GM23338 (cell line): Measurements from ENCODE around the gene KHDC3L. TPM values are rescaled to one million over a fixed set of nuclear protein-coding genes. Genes with fewer than 3 reads are reported as not detected.

Experiments used
- ATAC-seq: fragments of 200-7000 bp; cut with Tn5 transposase; 3 replicates; pipeline ENCODE4 v1.9.1; 2020
- DNase-seq: peaks from one replicate; pipeline ENCODE4 v3.0.0-alpha.2; 2015; ENCODE audit warnings: low spot score
- H2AFZ ChIP-seq: fragments of 200-600 bp; sonication (generic); 2 replicates; pipeline ENCODE4 v1.8.0; 2016; ENCODE audit warnings: antibody characterized with exemption, mild to moderate bottlenecking, moderate library complexity
- H3F3A ChIP-seq: fragments of 200-600 bp; sonication (generic); replicated peaks from 2 replicates; pipeline ENCODE4 v1.8.0; 2017; ENCODE audit warnings: antibody characterized with exemption, mixed run types, low read depth
- H3K27ac ChIP-seq: fragments of 200-600 bp; sonication (generic); 2 replicates; pipeline ENCODE4 v1.6.1; 2016; ENCODE audit warnings: low read depth
- H3K27me3 ChIP-seq: fragments of 200-600 bp; sonication (generic); 2 replicates; pipeline ENCODE4 v1.8.0; 2016; ENCODE audit warnings: mild to moderate bottlenecking, mixed run types, moderate library complexity; ENCODE audit not compliant: insufficient read depth
- H3K36me3 ChIP-seq: fragments of 200-600 bp; sonication (generic); 2 replicates; pipeline ENCODE4 v1.8.0; 2016; ENCODE audit warnings: mild to moderate bottlenecking; ENCODE audit not compliant: insufficient read depth
- H3K4me1 ChIP-seq: fragments of 200-600 bp; sonication (generic); 2 replicates; pipeline ENCODE4 v1.8.0; 2016; ENCODE audit warnings: mild to moderate bottlenecking, moderate library complexity; ENCODE audit not compliant: insufficient read depth
- H3K4me2 ChIP-seq: fragments of 200-600 bp; sonication (generic); 2 replicates; pipeline ENCODE4 v1.7.1; 2017; ENCODE audit warnings: mixed run types
- H3K4me3 ChIP-seq: fragments of 200-600 bp; sonication (generic); 2 replicates; pipeline ENCODE4 v1.6.1; 2016; ENCODE audit warnings: mixed run types
- H3K79me2 ChIP-seq: fragments of 200-600 bp; sonication (generic); replicated peaks from 2 replicates; pipeline ENCODE4 v1.8.0; 2017; ENCODE audit warnings: mild to moderate bottlenecking; ENCODE audit not compliant: insufficient read depth
- H3K9me2 ChIP-seq: fragments of 200-600 bp; sonication (generic); 2 replicates; pipeline ENCODE4 v1.8.0; 2017; ENCODE audit not compliant: insufficient read depth
- H4K20me1 ChIP-seq: fragments of 200-600 bp; sonication (generic); replicated peaks from 2 replicates; pipeline ENCODE4 v1.8.0; 2017; ENCODE audit warnings: mild to moderate bottlenecking; ENCODE audit not compliant: insufficient read depth
- H3K27ac Mint-ChIP-seq: 2 replicates; pipeline ENCODE4 v1.8.0; 2020; ENCODE audit warnings: inconsistent platforms, mild to moderate bottlenecking, moderate library complexity, mixed read lengths
- H3K27me3 Mint-ChIP-seq: 3 replicates; pipeline ENCODE4 v1.8.0; 2022; ENCODE audit warnings: low read depth, mild to moderate bottlenecking, moderate library complexity, mixed read lengths, inconsistent platforms; ENCODE audit not compliant: insufficient read depth, poor library complexity
- H3K36me3 Mint-ChIP-seq: 3 replicates; pipeline ENCODE4 v1.8.0; 2021; ENCODE audit warnings: low read depth, mild to moderate bottlenecking, inconsistent platforms, moderate library complexity, mixed read lengths
- H3K4me1 Mint-ChIP-seq: 3 replicates; pipeline ENCODE4 v1.8.0; 2020; ENCODE audit warnings: mild to moderate bottlenecking, inconsistent platforms, mixed read lengths
- H3K4me3 Mint-ChIP-seq: 3 replicates; pipeline ENCODE4 v1.8.0; 2021; ENCODE audit warnings: moderate library complexity, mild to moderate bottlenecking, inconsistent platforms, mixed read lengths
- H3K9me3 Mint-ChIP-seq: 3 replicates; pipeline ENCODE4 v1.8.0; 2020; ENCODE audit warnings: moderate library complexity, mild to moderate bottlenecking, inconsistent platforms, mixed read lengths
- CREB1 ChIP-seq: fragments of 250-450 bp; sonication (Bioruptor Pico); IDR thresholded peaks from 2 replicates; pipeline ENCODE4 v1.5.0; 2020; ENCODE audit warnings: low read depth, mild to moderate bottlenecking, moderate library complexity
- CTCF ChIP-seq, 2 experiments: fragments of 200-600 bp in 1 of 2; sonication (generic) in 1 of 2; conservative IDR thresholded peaks; 2 replicates each; pipeline versions ENCODE4 v1.5.1 to v1.6.1; 2016 to 2017; ENCODE audit warnings: antibody characterized with exemption in 2 of 2, low read depth in 2 of 2, mild to moderate bottlenecking in 2 of 2, moderate library complexity in 1 of 2
- ETS1 ChIP-seq: IDR thresholded peaks from 2 replicates; pipeline ENCODE4 v1.6.1; 2016; ENCODE audit warnings: antibody characterized with exemption
- EZH2 ChIP-seq: fragments of 200-600 bp; sonication (generic); IDR thresholded peaks from one replicate; pipeline ENCODE4 v1.8.0; 2017; ENCODE audit warnings: antibody characterized with exemption, mild to moderate bottlenecking, low read depth; ENCODE audit not compliant: unreplicated experiment
- EZH2phosphoT487 ChIP-seq: fragments of 200-600 bp; sonication (generic); IDR thresholded peaks from one replicate; pipeline ENCODE4 v1.8.1; 2018; ENCODE audit warnings: antibody characterized with exemption; ENCODE audit not compliant: unreplicated experiment
- JUNB ChIP-seq: IDR thresholded peaks from one replicate; pipeline ENCODE4 v1.6.1; 2016; ENCODE audit warnings: antibody characterized with exemption; ENCODE audit not compliant: unreplicated experiment
- NANOG ChIP-seq: IDR thresholded peaks from 2 replicates; pipeline ENCODE4 v1.6.1; 2016; ENCODE audit warnings: antibody characterized with exemption, borderline replicate concordance
- POLR2AphosphoS5 ChIP-seq: IDR thresholded peaks from 2 replicates; pipeline ENCODE4 v1.6.1; 2016; ENCODE audit warnings: antibody characterized with exemption, low read depth
- REST ChIP-seq: IDR thresholded peaks from one replicate; pipeline ENCODE4 v1.6.1; 2018; ENCODE audit warnings: antibody characterized with exemption; ENCODE audit not compliant: unreplicated experiment
- STAT1 ChIP-seq: IDR thresholded peaks from one replicate; pipeline ENCODE4 v1.6.1; 2016; ENCODE audit warnings: antibody characterized with exemption; ENCODE audit not compliant: unreplicated experiment
- ZNF114 ChIP-seq: fragments of 250-450 bp; sonication (Bioruptor Pico); IDR thresholded peaks from 2 replicates; pipeline ENCODE4 v1.5.0; 2020; ENCODE audit warnings: mild to moderate bottlenecking, moderate library complexity
- ZNF331 ChIP-seq: fragments of 250-450 bp; sonication (Bioruptor Pico); IDR thresholded peaks from 2 replicates; pipeline ENCODE4 v1.5.0; 2020; ENCODE audit warnings: low read depth, mild to moderate bottlenecking, moderate library complexity
- ZNF462 ChIP-seq: fragments of 250-450 bp; sonication (Bioruptor Pico); IDR thresholded peaks from 2 replicates; pipeline ENCODE4 v1.5.0; 2020; ENCODE audit warnings: mild to moderate bottlenecking, moderate library complexity
- polyA plus RNA-seq: library from polyadenylated mRNA; unstranded; fragments of >200 nt; fragmentation: Nextera tagmentation; extraction: Ambion mirVana; gene quantifications from 2 replicates; pipeline ENCODE4 v1.2.1, GENCODE V29; 2016
- total RNA-seq: library from RNA; depleted of rRNA; stranded (reverse); fragments of >200 nt; shearing (Covaris generic); gene quantifications from 2 replicates; pipeline ENCODE4 v1.2.3, GENCODE V29; 2014

The KHDC3L gene
- total and polyA plus RNA-seq, 2 experiments from 2014 or later = not detected

- Histone ChIP-seq H3K4me2 (no peak overlapping the region), H3K4me1 (no peaks in the 10 kb centered on the region), H3K9me2 (no peaks in the 10 kb centered on the region), H2AFZ (no peak overlapping the region), H3K36me3 (no peaks in the 10 kb centered on the region), H3F3A (no peaks in the 10 kb centered on the region), H3K27me3 (no peaks in the 10 kb centered on the region), H3K79me2 (no peaks in the 10 kb centered on the region), H3K4me3 (no peak overlapping the region), H4K20me1 (no peaks in the 10 kb centered on the region), H3K27ac (no peak overlapping the region)
- Mint-ChIP-seq H3K9me3 (peaks cover 10% of the 10 kb centered on the region; the same call in 2 of the 3 replicates), H3K27me3 (no peaks in the 10 kb centered on the region), H3K36me3 (no peaks in the 10 kb centered on the region), H3K27ac (no peak overlapping the region), H3K4me3 (no peak overlapping the region), H3K4me1 (no peaks in the 10 kb centered on the region)
- DNase-seq (no peak), ATAC-seq (no peak)
- TF ChIP-seq EZH2 (no peak), STAT1 (no peak), JUNB (no peak), NANOG (no peak), ZNF114 (no peak), EZH2phosphoT487 (no peak), REST (no peak), POLR2AphosphoS5 (no peak), ZNF462 (CRISPR knock-in tag) (no peak), CTCF (conservative IDR thresholded peaks at IDR 0.05; ENCODE audit: low read depth in 2 of 2) (no peak), ZNF331 (CRISPR knock-in tag) (no peak), CREB1 (CRISPR knock-in tag) (no peak), ETS1 (no peak)
Measured at GRCh38 chr6:73375216-73375615, 12.8 kb downstream of the KHDC3L start.
